Measurements from ENCODE around the gene THOC3. TPM values are rescaled to one million over a fixed set of nuclear protein-coding genes. Genes with fewer than 3 reads are reported as not detected.
"Not testable (repeated sequence)": the region's sequence is repeated elsewhere in the genome, so short reads cannot be mapped to it uniquely, and the experiment has no call there.

The THOC3 gene
- total and polyA plus RNA-seq, 5 donors from 2014 or later: 70.6 to 199 (median 127) TPM

DNA sequence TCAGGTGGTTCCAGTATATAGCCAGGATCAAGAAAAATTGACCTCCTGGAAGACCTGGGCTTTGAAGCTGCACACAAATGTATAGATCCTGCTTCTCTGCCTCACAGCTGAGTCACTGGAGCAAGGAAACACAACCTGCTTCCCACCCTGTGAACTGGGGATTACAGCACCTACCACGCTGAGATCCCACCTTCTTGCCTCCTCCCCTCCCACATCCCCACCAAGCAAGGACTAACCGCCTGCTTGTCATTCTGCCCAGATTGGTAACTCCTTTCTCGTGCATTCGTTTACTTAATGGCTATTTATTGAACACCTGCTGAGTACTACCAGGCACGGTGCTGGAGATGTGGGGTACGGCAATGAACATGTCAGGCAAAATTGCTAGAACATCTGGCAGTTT, 14.0 kb downstream of the THOC3 start:
- not testable (repeated sequence) for DNase-seq; H3K36me3 Mint-ChIP-seq; H3K9me3 Mint-ChIP-seq; H3K9me3 ChIP-seq (ENCODE audit: control insufficient read depth in 2 of 2, low read length in 2 of 2); ATAC-seq (ENCODE audit: low read depth in 2 of 2); H3K27ac ChIP-seq (ENCODE audit: insufficient read depth, low read length, poor library complexity, severe bottlenecking); H3K27me3 ChIP-seq (ENCODE audit: control insufficient read depth, insufficient read depth, low read length); H3K36me3 ChIP-seq (ENCODE audit: control insufficient read depth, insufficient read depth, low read length); H3K4me3 Mint-ChIP-seq; H3K27me3 Mint-ChIP-seq; H3K4me1 ChIP-seq (ENCODE audit: control insufficient read depth, insufficient read depth, low read length, poor library complexity, severe bottlenecking); H3K4me3 ChIP-seq (ENCODE audit: low read depth, low read length); H3K4me1 Mint-ChIP-seq
- peak overlapping the region in 1 of 3 donors; percentile 65 for H3K27ac Mint-ChIP-seq

GRCh38 chr5:175952810-175953209, 15.3 kb downstream of the THOC3 start:
- not testable (repeated sequence) for H3K36me3 Mint-ChIP-seq; H3K36me3 ChIP-seq (ENCODE audit: control insufficient read depth, insufficient read depth, low read length); H3K4me1 Mint-ChIP-seq; H3K9me3 ChIP-seq (ENCODE audit: control insufficient read depth in 2 of 2, low read length in 2 of 2); H3K27ac ChIP-seq (ENCODE audit: insufficient read depth, low read length, poor library complexity, severe bottlenecking); H3K4me3 ChIP-seq (ENCODE audit: low read depth, low read length); H3K27me3 Mint-ChIP-seq; DNase-seq; H3K9me3 Mint-ChIP-seq; ATAC-seq (ENCODE audit: low read depth in 2 of 2); H3K4me1 ChIP-seq (ENCODE audit: control insufficient read depth, insufficient read depth, low read length, poor library complexity, severe bottlenecking); H3K27me3 ChIP-seq (ENCODE audit: control insufficient read depth, insufficient read depth, low read length); H3K4me3 Mint-ChIP-seq; H3K27ac Mint-ChIP-seq

GRCh38 chr5:175951339-175951969, 16.7 kb downstream of the THOC3 start:
- H3K27me3 ChIP-seq (ENCODE audit: control insufficient read depth, insufficient read depth, low read length); DNase-seq; H3K9me3 ChIP-seq (ENCODE audit: control insufficient read depth in 2 of 2, low read length in 2 of 2); H3K27ac Mint-ChIP-seq; H3K4me3 Mint-ChIP-seq; H3K4me3 ChIP-seq (ENCODE audit: low read depth, low read length); H3K4me1 Mint-ChIP-seq; H3K9me3 Mint-ChIP-seq; H3K36me3 Mint-ChIP-seq; H3K27ac ChIP-seq (ENCODE audit: insufficient read depth, low read length, poor library complexity, severe bottlenecking); H3K36me3 ChIP-seq (ENCODE audit: control insufficient read depth, insufficient read depth, low read length); H3K4me1 ChIP-seq (ENCODE audit: control insufficient read depth, insufficient read depth, low read length, poor library complexity, severe bottlenecking); H3K27me3 Mint-ChIP-seq: not testable (repeated sequence)
- peak; percentile 81 to 84 for ATAC-seq (ENCODE audit: low read depth in 2 of 2)

DNA sequence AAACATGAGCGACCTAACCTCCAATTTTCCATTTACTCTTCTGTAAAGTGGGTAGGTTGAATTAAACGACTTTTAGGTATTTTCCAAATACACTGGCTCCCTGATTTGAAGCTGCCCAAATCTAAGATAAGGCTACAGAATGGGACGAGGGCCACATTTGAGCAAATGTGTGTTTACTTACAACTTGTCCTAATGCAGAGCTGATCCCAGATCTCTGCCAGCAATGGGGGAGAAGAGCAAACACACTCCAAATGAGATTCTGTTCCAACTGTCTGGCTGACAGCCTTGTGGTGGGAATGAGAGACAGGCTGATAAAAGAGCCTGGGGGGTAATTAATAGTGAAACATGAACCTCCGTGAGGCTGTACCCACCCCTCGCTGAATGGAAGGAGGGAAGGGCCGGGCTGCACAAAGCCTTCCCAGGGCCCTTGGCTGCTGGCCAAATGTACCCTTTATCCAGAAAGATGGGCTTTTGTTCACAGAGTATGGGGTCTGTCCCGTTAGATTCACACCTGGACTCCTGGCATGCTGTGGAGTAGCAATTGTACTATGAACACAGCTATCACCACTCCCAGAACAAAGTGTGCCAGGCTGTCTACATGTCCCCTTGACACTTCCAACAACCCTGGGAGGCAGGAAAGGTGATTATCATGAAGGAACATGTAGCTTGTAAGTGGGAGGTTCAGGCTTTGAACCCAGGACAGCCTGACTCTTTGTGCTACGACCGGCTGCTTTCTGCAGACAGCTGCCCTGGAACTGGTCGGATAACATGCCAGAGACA, 19.6 kb downstream of the THOC3 start:
- not testable (repeated sequence) for H3K27me3 ChIP-seq (ENCODE audit: control insufficient read depth, insufficient read depth, low read length); H3K4me1 Mint-ChIP-seq; DNase-seq; H3K36me3 Mint-ChIP-seq; H3K4me1 ChIP-seq (ENCODE audit: control insufficient read depth, insufficient read depth, low read length, poor library complexity, severe bottlenecking); H3K9me3 ChIP-seq (ENCODE audit: control insufficient read depth in 2 of 2, low read length in 2 of 2); ATAC-seq (ENCODE audit: low read depth in 2 of 2); H3K27ac Mint-ChIP-seq; H3K4me3 ChIP-seq (ENCODE audit: low read depth, low read length); H3K36me3 ChIP-seq (ENCODE audit: control insufficient read depth, insufficient read depth, low read length); H3K27ac ChIP-seq (ENCODE audit: insufficient read depth, low read length, poor library complexity, severe bottlenecking); H3K9me3 Mint-ChIP-seq; H3K4me3 Mint-ChIP-seq; H3K27me3 Mint-ChIP-seq

- not testable (repeated sequence) for H3K4me1 Mint-ChIP-seq; H3K4me1 ChIP-seq (ENCODE audit: control insufficient read depth, insufficient read depth, low read length, poor library complexity, severe bottlenecking); H3K27ac ChIP-seq (ENCODE audit: insufficient read depth, low read length, poor library complexity, severe bottlenecking); H3K9me3 ChIP-seq (ENCODE audit: control insufficient read depth in 2 of 2, low read length in 2 of 2); H3K9me3 Mint-ChIP-seq; H3K27me3 Mint-ChIP-seq; DNase-seq; H3K27ac Mint-ChIP-seq; ATAC-seq (ENCODE audit: low read depth in 2 of 2); H3K4me3 Mint-ChIP-seq; H3K4me3 ChIP-seq (ENCODE audit: low read depth, low read length); H3K36me3 Mint-ChIP-seq; H3K27me3 ChIP-seq (ENCODE audit: control insufficient read depth, insufficient read depth, low read length); H3K36me3 ChIP-seq (ENCODE audit: control insufficient read depth, insufficient read depth, low read length)
Measured at GRCh38 chr5:175943253-175943652, 24.9 kb downstream of the THOC3 start.

DNA sequence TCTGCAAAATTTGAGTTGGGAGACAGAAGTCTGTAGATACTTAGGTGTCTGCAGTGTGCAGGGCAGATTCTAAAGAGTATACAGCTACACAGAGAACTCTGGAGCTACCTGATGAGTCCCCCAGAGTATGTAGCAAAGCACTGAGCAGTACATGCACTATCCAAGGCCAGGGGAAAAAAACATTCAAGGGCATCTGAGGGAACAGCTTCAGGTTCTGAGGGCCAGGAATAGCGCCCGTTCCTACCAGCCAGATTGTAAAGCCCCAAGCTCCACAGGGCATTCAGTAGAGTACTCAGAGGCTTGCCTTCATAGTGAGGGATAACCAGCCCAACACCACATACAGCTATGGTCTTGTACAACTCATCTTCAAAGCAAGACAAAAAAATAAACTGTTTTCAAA, 27.5 kb downstream of the THOC3 start:
- H3K9me3 Mint-ChIP-seq; H3K27me3 Mint-ChIP-seq; H3K9me3 ChIP-seq (ENCODE audit: control insufficient read depth in 2 of 2, low read length in 2 of 2); ATAC-seq (ENCODE audit: low read depth in 2 of 2); H3K27ac ChIP-seq (ENCODE audit: insufficient read depth, low read length, poor library complexity, severe bottlenecking); H3K27ac Mint-ChIP-seq; H3K4me1 Mint-ChIP-seq; H3K4me3 ChIP-seq (ENCODE audit: low read depth, low read length); DNase-seq; H3K4me1 ChIP-seq (ENCODE audit: control insufficient read depth, insufficient read depth, low read length, poor library complexity, severe bottlenecking); H3K36me3 ChIP-seq (ENCODE audit: control insufficient read depth, insufficient read depth, low read length); H3K36me3 Mint-ChIP-seq; H3K27me3 ChIP-seq (ENCODE audit: control insufficient read depth, insufficient read depth, low read length); H3K4me3 Mint-ChIP-seq: not testable (repeated sequence)

- DNase-seq; H3K4me3 ChIP-seq (ENCODE audit: low read depth, low read length); H3K9me3 ChIP-seq (ENCODE audit: control insufficient read depth in 2 of 2, low read length in 2 of 2); H3K27ac Mint-ChIP-seq; ATAC-seq (ENCODE audit: low read depth in 2 of 2); H3K4me1 ChIP-seq (ENCODE audit: control insufficient read depth, insufficient read depth, low read length, poor library complexity, severe bottlenecking); H3K4me1 Mint-ChIP-seq; H3K27me3 ChIP-seq (ENCODE audit: control insufficient read depth, insufficient read depth, low read length); H3K36me3 ChIP-seq (ENCODE audit: control insufficient read depth, insufficient read depth, low read length); H3K27me3 Mint-ChIP-seq; H3K9me3 Mint-ChIP-seq; H3K4me3 Mint-ChIP-seq; H3K27ac ChIP-seq (ENCODE audit: insufficient read depth, low read length, poor library complexity, severe bottlenecking): not testable (repeated sequence)
- peaks cover 15% of the 10 kb centered on the region for H3K36me3 Mint-ChIP-seq
Measured at GRCh38 chr5:175938489-175938888, 29.6 kb downstream of the THOC3 start.

GRCh38 chr5:175928752-175929151, 39.4 kb downstream of the THOC3 start:
- H3K27me3 ChIP-seq (ENCODE audit: control insufficient read depth, insufficient read depth, low read length); H3K4me1 ChIP-seq (ENCODE audit: control insufficient read depth, insufficient read depth, low read length, poor library complexity, severe bottlenecking); H3K27ac ChIP-seq (ENCODE audit: insufficient read depth, low read length, poor library complexity, severe bottlenecking); H3K4me3 ChIP-seq (ENCODE audit: low read depth, low read length); H3K36me3 ChIP-seq (ENCODE audit: control insufficient read depth, insufficient read depth, low read length); H3K27me3 Mint-ChIP-seq; H3K9me3 Mint-ChIP-seq; DNase-seq; ATAC-seq (ENCODE audit: low read depth in 2 of 2); H3K9me3 ChIP-seq (ENCODE audit: control insufficient read depth in 2 of 2, low read length in 2 of 2); H3K4me3 Mint-ChIP-seq; H3K27ac Mint-ChIP-seq: not testable (repeated sequence)
- Mint-ChIP-seq H3K36me3 (peaks cover 20% of the 10 kb centered on the region), H3K4me1 (peaks cover 5 to 11% (median 7%) of the 10 kb centered on the region in 4 donors)

All from CD4-positive, CD25-positive, alpha-beta regulatory T cell (primary cell).